HT1080 (cell line): Measurements from ENCODE around the gene ALDH4A1. TPM values are rescaled to one million over a fixed set of nuclear protein-coding genes. Genes with fewer than 3 reads are reported as not detected.
A peak's percentile ranks its signal among the peaks of the same experiment; 100 is the strongest.
"Not testable (repeated sequence)": the region's sequence is repeated elsewhere in the genome, so short reads cannot be mapped to it uniquely, and the experiment has no call there.

Experiments
- DNase-seq: peaks from one replicate; pipeline ENCODE4 v3.0.0-alpha.2; 2015; ENCODE audit warnings: low read depth
- total RNA-seq: library from RNA; depleted of rRNA; stranded (reverse); fragments of >200 nt; shearing (Covaris generic); gene quantifications from 2 replicates; pipeline ENCODE4 v1.2.3, GENCODE V29; 2014

ALDH4A1 gene
- total RNA-seq, 1 experiment from 2014 or later = 2.5 TPM

DNA sequence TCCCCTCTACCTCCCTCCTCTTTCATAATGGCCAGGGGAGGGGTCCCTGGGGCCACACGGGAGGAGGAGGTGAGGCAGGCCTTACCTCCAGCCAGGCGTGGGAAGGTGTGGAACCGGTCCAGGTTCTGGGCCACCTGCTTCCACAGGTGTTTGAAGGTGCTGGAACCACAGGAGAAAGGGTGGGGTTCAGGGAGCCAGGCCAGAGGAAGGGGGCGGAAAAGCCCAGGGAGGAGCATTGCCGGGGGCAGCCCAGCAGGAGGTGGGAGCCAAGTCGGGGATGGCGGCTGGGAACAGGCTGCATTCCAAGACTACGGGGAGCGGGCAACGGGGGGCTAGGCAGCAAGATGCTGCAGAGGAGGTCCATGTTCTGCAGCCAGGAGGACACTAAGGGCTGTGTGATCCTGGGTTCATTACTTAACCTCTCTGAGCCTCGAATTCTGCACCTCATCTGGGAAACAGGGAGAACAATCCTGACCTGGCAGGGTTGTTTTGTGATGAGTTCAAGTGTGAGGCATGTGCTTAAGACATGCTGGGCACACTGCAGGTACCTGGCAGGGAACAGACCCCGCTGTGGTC is 23.1 kb downstream of the ALDH4A1 start:
- DNase-seq = no peak

DNA sequence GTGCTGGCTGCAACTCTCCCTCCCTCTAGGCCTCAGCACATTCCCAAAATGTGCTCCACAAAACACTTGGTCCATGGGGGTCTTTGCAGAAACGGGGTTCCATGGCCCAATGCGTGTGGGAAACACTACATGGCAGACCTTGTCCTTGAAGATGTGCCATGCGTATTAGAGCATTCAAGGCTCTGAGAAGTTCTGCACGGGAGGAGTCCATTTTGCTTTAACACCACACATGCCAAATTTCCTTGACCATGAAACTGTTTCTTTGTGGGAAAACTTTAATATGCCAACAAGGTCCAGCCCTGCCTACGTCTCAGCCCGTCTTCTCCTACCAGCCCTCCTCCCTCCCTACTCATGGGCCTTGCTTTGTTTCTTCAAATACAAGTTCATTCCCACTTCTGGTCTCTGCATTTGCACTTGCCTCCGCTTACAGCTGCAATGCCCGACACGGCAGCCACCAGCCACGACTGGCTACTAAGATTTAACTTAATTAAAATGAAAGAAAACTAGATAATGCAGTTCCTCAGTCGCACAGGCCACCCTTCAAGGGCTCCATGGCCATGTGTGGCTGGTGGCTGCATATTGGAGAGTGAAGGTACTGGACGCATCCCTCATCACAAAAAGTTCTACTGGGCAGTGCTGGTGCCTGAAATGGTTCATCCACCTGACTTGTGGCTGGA is 23.7 kb downstream of the ALDH4A1 start:
- DNase-seq = no peak

GRCh38 chr1:18877282-18877681 is 25.1 kb downstream of the ALDH4A1 start:
- no peak for DNase-seq

DNA sequence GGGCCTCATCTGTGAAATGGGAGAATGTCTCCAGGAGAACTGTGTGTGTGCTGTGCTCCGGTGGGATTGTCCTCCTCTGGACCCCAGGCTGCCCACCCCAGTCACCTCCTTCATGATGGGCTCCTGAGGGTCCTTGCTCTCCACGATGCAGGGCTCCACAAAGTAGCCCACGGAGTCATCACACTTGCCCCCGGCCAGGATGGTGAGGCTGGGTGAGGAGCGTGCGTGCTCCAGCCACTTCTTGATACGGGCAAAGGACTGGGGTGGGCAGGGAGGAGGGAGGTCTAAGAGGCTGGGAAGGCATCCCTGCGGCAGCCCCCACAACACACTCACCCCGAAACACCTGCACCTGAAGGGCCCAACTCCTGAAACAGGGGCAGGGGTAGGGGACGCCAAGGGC is 26.1 kb downstream of the ALDH4A1 start:
- no peak for DNase-seq

- DNase-seq = no peak
Observed at GRCh38 chr1:18875796-18876128, 26.6 kb downstream of the ALDH4A1 start.

GRCh38 chr1:18875107-18875795 is 27.1 kb downstream of the ALDH4A1 start:
- peak; percentile 79 for DNase-seq

- DNase-seq = no peak
Observed at GRCh38 chr1:18874600-18874999, 27.8 kb downstream of the ALDH4A1 start.

GRCh38 chr1:18874036-18874435 is 28.3 kb downstream of the ALDH4A1 start:
- no peak for DNase-seq

DNA sequence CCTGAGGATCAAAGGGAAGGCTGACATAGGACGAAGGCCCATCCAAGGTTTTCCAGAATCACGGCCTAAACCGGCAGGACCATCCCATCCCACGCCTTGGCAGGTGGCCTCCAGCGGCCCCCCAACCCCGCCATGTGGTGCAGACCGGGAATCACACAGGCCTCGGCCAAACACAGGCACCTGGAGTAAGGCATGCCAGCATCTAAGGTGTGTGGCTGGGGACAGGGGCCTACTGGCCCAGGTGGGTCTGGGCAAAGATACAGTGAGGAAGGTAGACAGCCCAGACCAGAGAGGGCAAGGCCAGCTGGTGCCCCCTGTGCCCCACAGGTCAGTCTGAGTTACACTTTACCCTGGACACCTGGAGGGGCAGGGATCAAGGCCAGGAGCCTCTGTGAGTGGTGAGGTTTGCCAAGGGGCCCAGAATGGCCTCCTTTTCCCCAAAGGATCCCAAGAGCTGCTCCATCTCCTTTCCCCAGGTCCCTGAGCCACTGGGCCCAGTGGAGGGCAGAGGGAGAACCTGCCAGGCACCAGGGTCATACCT is 30.2 kb downstream of the ALDH4A1 start:
- DNase-seq = no peak

DNA sequence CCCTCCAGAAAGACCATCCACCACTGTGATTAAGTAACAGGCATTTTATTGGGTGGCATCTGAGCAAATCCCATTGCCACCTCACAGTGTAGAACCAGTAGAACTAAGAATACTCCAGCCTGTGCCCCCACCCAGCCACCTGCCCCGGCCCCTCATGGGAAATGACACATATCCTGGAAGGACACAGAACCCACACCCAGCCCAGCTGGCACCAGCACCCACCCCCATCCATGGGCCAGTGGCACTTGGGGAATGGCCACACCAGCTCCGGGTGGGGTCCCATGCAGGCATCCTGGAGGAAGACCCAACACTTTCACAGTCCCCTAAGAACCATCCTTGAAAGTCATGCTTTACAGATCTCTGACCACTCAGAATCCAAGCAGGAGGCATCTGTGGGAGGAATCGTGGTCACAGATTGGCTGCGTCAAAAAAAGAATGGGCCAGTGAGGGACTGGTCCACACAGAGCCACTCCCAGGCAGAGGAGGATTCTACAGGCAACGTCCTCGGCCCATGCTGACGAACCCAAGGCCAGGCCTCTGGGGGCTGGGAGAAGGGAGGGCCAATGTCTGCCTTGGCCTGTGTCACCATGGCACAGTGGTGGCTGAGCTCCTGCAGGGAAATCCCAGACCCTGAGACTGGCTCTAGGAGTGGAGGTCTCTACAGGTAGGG is 30.8 kb downstream of the ALDH4A1 start:
- no peak for DNase-seq

DNA sequence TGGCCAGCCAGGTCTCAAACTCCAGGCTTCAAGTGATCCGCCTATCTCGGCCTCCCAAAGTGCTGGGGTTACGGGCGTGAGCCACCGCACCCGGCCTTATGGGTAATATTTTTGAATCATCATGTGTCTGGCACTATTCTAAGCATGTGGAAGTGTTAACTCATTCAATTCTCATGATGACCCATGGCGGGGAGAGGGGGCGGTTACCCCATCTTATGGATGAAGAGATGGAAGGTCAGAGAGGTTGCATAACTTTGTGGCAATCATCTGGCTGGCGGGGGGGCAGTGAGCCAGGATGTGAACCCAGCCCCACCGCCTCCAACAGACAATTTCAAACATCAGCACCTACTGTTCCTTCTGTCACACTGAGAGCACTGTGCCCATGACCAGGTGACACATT is 31.4 kb downstream of the ALDH4A1 start:
- no peak for DNase-seq

DNA sequence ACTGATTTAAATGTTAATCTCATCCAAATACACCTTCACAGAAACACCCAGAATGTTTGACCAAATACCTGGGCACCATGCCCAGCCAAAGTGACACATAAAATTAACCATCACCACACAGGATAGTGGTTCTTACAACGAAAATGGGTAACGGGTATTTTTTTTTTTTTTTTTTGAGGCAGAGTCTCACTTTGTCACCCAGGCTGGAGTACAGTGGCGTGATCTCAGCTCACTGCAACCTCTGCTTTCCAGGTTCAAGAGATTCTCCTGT is 31.8 kb downstream of the ALDH4A1 start:
- DNase-seq = not testable (repeated sequence)

DNA sequence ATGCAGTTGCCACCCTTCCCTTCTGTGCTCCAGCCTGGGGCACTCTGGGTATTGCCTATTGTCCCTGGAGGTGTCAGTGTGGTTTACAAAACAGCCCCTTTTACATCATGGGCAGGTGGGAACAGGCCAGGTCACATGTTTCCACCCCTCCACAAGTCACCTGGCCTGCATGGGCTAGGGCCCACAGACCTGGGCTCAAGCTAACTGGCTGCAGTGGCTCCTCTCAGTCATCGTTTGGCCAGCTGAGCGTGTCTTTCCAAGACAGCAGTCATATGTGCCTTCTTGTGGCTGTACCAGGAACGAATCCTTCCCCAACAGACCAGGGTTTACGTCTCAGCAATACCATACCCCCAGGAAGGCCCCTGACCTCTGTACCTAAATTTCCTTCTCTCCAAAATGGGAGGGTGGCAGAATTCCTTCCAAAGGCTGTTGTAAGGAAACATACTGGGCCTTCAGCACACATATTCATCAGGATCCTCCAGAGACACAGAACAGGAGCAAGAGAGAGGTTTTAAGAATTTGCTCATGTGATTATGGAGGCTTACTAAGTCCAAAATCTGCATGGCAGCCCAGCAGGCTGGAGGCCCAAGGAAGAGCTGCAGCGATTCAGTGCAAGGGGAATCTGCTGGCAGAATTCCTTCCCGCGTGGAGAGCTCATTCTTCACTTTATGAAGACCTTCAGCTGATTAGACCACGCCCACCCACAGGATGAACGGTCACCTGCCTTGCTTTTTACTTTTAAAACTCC is 32.3 kb downstream of the ALDH4A1 start:
- no peak for DNase-seq

DNA sequence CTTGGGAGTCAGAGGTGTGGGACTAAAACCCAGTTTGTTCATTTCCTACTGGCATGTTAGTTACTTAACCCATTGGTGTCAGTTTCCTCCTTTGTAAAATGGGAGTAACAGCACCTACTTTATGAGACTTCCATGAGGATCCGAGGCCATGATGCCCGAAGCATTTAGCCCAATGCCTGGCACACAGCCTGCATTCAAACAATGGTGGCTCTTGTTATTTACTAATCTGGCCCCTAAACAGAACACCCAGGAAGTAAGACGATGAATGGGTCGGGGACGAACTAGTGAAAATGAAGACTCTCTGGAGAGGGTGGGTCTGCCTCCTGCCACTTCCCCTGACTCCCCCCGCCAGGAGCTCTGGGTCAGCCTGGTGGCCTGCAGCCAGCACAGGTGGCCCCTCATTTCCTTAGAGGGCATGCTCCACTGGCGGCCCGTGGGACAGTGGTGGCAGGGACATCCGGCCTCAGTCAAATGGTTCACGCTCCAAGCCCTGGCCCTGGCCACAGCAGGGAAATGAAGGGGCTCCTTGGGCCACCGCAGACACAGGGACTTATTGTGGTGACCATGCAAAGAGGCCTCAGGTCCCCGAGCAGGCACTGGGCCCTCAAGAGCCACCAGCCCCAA is 33.4 kb downstream of the ALDH4A1 start:
- DNase-seq = no peak

DNA sequence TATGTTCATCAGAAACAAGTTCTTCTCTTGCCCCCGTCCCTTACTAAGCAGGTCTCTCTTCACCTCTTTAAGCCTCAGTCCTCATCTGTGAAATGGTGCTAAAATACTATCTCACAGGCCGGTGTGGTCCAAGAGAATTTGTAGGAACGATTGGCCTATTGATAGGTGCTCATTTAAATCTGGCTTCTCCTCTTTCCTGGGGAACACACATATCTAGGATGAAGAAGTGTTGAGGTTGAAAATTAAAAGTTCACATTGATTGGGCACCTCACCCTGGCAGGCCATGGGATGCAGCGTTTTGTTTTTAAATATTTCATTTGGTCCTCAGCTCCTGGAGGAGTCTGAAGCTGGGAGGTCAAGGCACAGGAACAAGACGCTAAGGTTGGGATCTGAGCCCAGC is 34.0 kb downstream of the ALDH4A1 start:
- no peak for DNase-seq

GRCh38 chr1:18866846-18867245 is 35.5 kb downstream of the ALDH4A1 start:
- DNase-seq = no peak

GRCh38 chr1:18866314-18866713 is 36.0 kb downstream of the ALDH4A1 start:
- DNase-seq = no peak

DNA sequence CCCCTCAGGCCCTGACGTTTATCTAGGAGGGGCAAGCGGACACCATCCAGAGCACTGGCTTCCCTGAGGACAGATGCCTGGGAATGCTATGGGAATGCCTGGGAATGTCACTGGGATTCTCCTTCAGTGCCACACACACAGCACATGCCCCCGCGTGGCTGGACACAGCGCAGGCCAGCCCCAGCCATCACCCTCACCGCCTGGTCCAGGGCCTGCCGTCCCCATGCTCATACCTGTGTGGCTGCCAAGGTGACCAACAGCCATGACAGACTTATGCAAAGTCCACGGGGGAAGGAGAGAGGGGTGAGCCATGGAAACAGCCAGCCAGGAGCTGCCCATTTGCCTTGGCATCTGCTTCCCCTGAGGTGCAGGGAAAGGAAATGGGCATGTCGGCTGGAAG is 37.2 kb downstream of the ALDH4A1 start:
- no peak for DNase-seq

DNA sequence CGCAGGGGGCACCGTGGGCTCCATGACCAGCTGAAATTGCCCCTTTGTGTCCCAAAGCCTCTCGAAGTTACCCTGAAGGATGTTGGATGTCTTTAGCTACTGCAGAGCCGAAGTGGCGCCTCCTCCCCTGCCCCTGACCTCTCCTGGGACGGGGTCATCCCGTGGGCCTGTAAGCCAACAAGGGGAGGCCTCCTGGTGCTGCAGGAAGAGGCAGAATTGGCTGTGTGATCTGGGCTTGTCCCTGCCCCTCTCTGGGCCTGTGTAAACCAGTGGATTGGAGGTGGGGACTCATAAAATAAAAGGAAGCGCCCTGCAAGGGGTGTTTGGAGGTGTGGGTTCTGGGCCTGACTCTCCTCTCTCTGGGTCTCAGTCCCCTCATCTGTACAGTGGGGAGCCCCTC is 40.8 kb downstream of the ALDH4A1 start:
- no peak for DNase-seq

- DNase-seq = no peak
Observed at GRCh38 chr1:18861082-18861481, 41.3 kb downstream of the ALDH4A1 start.

- DNase-seq = no peak
Observed at GRCh38 chr1:18859560-18859959, 42.8 kb downstream of the ALDH4A1 start, which contains the start of gene TAS1R2. TSS of gene TAS1R2 (minus strand) at chr1:18859660. CDS start at chr1:18859660, 0 bp downstream.
